NCI-H1436 (cell line): Measurements from ENCODE around the gene CEBPA.

Source experiments
- DNase-seq: peaks from one replicate; lab custom pipeline; 2025; lab: John Stamatoyannopoulos, UW

Gene CEBPA

DNA sequence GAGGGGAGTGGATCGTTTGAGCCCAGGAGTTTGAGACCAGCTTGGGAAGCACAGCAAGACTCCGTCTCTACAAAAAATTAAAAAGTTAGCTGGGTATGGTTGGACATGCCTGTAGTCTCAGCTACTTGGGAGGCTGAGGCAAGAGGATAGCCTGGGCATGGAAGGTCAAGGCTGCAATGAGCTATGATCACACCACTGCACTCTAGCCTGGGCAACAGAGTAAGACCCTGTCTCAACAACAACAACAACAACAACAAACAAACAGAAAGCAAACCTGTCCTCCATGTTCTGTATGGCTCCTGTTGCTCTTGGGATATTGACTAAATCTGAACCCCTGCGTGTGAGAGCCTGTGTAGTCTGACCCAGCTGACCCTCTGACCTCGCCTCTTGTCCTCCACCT lies 14.9 kb downstream of the CEBPA start:
- DNase-seq = no peak

- no peak for DNase-seq
These were observed 15.4 kb downstream of the CEBPA start for GRCh38 chr19:33286899-33287298.

GRCh38 chr19:33285441-33285927 lies 16.9 kb downstream of the CEBPA start:
- no peak for DNase-seq

DNA sequence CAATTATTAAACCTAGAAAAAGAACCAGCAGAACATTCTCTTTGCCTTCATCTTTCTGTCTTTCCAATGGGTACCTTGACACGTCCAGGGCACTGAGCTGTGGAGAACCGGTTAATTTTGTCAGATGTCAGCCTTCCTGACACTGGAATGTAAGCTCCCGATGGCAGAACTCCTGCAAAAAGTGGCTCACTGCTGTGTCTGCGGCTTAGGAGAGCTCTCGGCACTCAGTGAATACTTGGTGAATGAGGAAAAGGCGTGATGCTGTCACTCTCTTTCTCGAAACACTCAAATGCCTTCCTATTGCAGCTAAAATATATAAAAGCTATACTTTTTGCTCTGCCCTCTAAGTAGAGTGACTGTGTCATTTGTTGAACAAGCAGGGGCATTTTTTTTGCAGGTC lies 17.6 kb downstream of the CEBPA start:
- no peak for DNase-seq

GRCh38 chr19:33284146-33284643 lies 18.1 kb downstream of the CEBPA start:
- no peak for DNase-seq

DNA sequence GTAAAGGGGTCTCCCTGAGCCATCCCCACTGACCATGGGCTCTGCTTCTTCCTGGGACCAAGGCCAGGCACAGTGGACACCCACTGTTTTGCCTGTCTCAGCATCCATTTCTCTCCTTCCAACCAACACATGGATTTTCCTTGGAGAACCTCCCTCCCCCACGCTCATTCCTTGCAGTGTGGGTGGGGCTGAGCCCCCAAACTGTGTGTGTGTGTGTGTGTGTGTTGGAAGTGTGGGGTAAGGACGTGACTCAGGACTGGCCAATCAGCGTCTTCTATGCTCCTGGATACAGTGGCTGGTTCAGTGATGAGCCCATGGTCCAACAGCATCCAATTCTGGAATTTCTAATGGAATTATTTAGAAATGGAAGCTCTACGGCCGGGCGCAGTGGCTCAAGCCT lies 18.7 kb downstream of the CEBPA start:
- no peak for DNase-seq

- no peak for DNase-seq
These were observed 20.2 kb downstream of the CEBPA start for GRCh38 chr19:33282036-33282671.

GRCh38 chr19:33281296-33281926 lies 20.9 kb downstream of the CEBPA start:
- DNase-seq = no peak

- no peak for DNase-seq
These were observed 21.9 kb downstream of the CEBPA start for GRCh38 chr19:33280351-33280921.

GRCh38 chr19:33279430-33280350 lies 22.6 kb downstream of the CEBPA start:
- no peak for DNase-seq

GRCh38 chr19:33278403-33279269 lies 23.7 kb downstream of the CEBPA start:
- no peak for DNase-seq

DNA sequence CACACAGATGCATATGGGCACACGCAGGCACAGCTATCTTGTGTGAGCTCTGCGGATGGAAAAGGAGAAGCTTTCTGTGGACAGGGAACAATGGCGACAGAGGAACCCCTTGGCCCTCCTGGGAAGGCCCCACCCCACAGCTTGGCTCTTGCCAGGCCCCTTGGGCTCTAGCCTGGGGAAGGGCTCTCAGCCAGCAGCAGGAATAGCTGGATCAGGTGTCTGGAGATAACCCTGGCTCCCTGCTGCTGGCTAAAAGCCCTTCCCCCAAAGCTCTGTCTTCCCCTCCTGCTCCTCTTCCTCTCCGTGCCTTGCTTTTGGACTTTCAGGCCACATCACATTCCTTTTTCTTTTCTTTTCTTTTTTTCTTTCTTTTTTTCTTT lies 24.3 kb downstream of the CEBPA start:
- no peak for DNase-seq

GRCh38 chr19:33277434-33277833 lies 24.9 kb downstream of the CEBPA start:
- DNase-seq = no peak

DNA sequence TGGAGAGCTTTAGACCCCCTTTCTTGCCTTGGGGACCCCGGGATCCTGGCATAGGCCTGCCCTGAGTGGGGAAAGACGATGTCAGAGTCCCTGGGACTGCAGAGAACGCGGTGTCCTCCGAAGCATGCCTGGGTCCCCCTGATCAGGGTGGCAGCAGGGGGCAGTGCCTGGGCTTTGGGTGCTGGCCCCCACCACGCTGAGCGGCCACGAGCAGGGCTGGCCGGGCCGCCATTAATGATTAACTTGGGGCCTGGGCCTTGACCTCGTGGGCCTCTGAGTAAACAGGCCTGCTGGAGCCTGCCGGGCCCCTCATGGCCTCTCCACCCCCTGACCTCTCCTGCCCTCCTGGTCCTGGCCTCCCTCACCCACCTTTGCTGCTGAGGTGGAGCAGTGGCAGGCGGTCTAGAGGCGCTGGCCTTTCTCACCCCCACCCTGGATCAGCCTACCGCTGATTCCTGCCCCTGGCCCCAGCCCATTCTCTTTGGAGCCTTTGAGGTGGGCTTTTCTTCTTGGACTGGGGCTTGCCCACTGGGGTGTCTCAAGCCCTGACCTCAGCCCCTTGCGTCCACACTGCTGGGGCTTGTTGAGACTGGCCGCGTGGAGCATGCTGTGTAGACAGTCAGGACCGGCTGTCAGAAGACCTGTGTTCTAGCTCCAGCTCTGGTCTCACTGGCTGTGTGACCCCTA lies 26.3 kb downstream of the CEBPA start:
- no peak for DNase-seq

DNA sequence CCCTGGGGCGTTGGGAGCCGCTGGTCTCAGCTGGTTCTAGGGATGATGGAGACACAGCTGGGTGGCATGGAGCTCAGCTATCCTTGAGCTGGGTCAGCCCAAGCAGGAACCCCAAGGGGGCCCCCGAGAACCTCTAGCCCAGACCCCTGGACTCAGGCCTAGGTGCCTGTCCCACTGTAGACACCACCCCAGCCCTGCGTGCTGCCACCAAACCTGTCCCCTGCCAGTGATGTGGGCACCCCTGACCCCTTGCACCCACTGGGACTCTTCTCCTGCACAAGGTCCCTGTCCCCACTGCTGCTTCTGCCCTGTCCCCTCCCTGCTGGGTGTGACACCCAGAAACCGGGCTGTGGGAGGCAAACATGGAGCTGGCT lies 26.8 kb downstream of the CEBPA start:
- DNase-seq = no peak

DNA sequence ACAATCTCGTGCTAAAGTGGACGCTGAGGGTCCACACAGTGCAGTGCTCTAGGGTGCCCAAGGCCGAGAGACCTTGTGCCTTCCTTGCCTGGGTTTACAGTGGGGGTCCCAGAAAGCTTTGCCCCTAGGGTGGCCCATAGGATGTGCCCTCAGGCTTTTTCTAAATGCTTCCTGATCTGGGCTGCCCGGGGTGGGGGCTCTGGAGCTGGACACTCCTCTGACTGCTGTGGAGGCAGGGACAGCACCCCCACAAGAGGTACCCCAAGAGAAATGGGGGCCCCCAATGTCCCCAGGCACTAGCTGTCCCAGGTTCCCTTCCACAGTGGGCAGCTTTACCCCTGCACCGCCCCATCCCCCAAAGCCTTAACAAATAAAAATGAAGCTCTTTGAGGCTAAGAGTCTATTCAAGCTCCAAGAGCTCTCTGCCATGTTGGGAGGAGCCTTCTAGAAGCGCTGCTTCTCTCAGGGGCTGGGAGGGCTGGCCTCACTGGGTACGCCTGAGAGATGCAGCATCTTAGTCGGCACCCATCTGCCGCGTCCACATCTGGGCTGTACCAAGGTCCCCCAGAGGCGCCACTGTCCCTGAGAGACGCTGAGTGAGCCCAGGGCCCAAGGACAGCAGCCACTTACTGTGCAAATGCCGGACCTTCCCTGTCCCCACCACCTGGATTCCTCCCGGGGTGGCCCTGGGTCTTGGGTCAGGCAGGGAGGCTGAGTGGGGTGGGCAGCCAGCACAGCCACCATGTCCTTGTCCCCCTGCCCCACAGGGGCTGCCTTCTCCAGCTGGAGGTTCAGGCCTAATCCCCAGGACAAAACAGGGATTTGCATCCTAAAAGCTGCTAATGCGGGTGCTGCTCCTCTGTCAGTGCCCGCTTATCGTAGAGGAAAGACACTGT lies 27.4 kb downstream of the CEBPA start:
- DNase-seq = no peak

DNA sequence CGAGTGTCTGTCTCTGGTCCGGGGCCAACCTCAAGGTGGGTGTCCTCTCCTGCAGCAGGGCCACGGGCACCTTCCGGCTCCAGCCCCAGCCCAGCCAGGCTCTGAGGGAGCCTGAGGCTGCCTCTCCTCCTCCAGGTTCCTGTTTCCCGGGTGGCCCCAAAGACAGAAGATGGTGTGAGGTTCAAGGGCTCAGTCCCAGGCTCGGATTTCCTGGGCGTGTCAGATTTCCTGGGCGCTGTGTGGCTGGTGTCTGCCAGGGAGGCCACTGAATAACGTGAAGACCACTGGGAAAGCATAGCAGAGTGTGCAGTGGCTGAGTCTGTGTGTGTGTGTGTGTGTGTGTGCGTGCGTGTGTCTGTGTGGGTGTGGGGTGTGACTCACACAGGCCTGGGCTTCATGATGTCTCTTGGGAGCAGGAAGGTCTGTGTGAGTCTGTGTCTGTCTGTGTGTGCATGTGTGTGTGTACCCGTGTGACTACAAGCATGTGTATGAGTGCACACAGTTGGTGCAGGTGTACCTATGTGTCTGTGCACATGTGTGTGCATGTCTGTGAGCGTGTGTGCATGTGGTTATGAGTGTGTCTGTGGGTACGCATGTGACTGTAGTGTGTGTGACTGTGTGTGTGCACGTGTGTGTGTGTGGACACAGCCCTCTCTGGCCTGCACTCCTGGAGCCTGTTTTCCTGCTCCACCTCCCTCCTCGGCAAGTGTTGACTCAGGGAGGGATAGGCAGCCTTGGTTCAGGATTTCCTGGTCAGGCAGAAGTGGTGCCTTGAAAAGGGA lies 28.3 kb downstream of the CEBPA start:
- DNase-seq = no peak

GRCh38 chr19:33273065-33273736 lies 29.1 kb downstream of the CEBPA start:
- no peak for DNase-seq
